Body of pancreas (tissue), 4 donors: ENCODE results near the gene PLOD2. TPM values are rescaled to one million over a fixed set of nuclear protein-coding genes. Genes with fewer than 3 reads are reported as not detected.

Source experiments
- ATAC-seq: fragments of 150-250 bp; one replicate; pipeline ENCODE4 v1.9.1; 2016
- DNase-seq, 4 donors: peaks; one replicate each; pipeline ENCODE4 v3.0.0-alpha.2; 2019
- H3K27ac ChIP-seq, 4 donors: fragments of 200-600 bp; sonication (generic); 1 replicate in 3 of 4; 2 replicates in 1 of 4; pipeline versions ENCODE4 v1.5.1 to v1.6.1; 2016 to 2019; ENCODE audit warnings: mild to moderate bottlenecking in 1 of 4, mixed read lengths in 1 of 4, moderate library complexity in 1 of 4
- H3K27me3 ChIP-seq, 2 donors: fragments of 200-600 bp; sonication (generic); one replicate each; pipeline ENCODE4 v1.6.0; 2016; ENCODE audit warnings: mild to moderate bottlenecking in 1 of 2
- H3K36me3 ChIP-seq, 2 donors: fragments of 200-600 bp; sonication (generic); replicated peaks in 1 of 2; 2 replicates each; pipeline ENCODE4 v1.5.1; 2016; ENCODE audit warnings: low read depth in 2 of 2; ENCODE audit not compliant: insufficient read depth in 1 of 2
- H3K4me1 ChIP-seq: fragments of 200-600 bp; sonication (generic); one replicate; pipeline ENCODE4 v1.6.0; 2016
- H3K4me3 ChIP-seq, 2 donors: fragments of 200-600 bp; sonication (generic); 1 replicate in 1 of 2; 2 replicates in 1 of 2; pipeline ENCODE4 v1.5.1; 2016 to 2019
- H3K9me3 ChIP-seq, 3 donors: fragments of 200-600 bp; sonication (generic); 1 replicate in 2 of 3; 2 replicates in 1 of 3; pipeline ENCODE4 v1.5.1; 2016
- POLR2A ChIP-seq, 3 donors: fragments of 450-650 bp; IDR thresholded peaks; one replicate each; pipeline ENCODE4 v1.6.1; 2016; ENCODE audit warnings: antibody characterized with exemption in 3 of 3, mild to moderate bottlenecking in 2 of 3
- WGBS, 2 donors: methylation state at CpG; one replicate each; pipeline ENCODE4 v1.1.5; 2017; 5-methylcytosine and 5-hydroxymethylcytosine counted together
- intact Hi-C: fragments of 100-400 bp; cut with DNase I; formaldehyde crosslinking; loops from one replicate; pipeline ENCODE4 v1.15.1; 2023
- total RNA-seq, 2 donors: library from RNA; depleted of rRNA; stranded (reverse); fragments of >200 nt; gene quantifications; one replicate each; pipeline ENCODE4 v1.1.0, GENCODE V29; 2016
- TF ChIP-seq, protein P1 (sequence below), 7 experiments: fragments of 450-650 bp in 4 of 7; fragments of 200-600 bp in 3 of 7; sonication (generic) in 3 of 7; IDR thresholded peaks; one replicate each; pipeline ENCODE4 v1.5.1; 2016 to 2019; ENCODE audit warnings: antibody characterized with exemption in 7 of 7

The PLOD2 gene
- total RNA-seq, 2 donors from 2014 or later = 16.8 to 24.4 TPM

DNA sequence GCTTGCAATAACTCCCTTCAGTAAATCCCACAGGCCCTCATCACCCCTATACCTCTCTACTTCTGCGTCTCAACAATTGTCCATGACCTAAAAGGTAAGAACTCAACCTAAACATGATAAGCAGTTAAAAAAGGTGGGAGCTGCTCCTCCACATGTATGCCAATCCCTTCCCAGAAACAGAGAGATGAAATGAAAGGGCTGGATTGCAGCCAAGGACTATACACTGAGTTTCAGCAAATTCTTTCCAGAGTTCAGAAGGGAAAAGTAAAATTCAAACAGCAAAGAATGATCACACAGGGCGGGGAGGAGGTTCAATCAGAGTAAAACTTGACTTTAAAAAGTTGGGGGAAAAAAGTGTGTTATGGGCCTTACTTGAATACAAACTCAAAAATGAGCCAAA lies 27.5 kb downstream of the PLOD2 start:
- DNase-seq (no peak), ATAC-seq (no peak)
- 88 to 98% methylated on average over 2 of the region's 2 CpGs for WGBS, 2 donors
- no peaks in the 10 kb centered on the region for H3K36me3 ChIP-seq
- no peaks in the 10 kb centered on the region for H3K27me3 ChIP-seq
- H3K4me3 ChIP-seq = no peak overlapping the region
- intact Hi-C loops = no loop called here
- TF ChIP-seq, protein P1, sequence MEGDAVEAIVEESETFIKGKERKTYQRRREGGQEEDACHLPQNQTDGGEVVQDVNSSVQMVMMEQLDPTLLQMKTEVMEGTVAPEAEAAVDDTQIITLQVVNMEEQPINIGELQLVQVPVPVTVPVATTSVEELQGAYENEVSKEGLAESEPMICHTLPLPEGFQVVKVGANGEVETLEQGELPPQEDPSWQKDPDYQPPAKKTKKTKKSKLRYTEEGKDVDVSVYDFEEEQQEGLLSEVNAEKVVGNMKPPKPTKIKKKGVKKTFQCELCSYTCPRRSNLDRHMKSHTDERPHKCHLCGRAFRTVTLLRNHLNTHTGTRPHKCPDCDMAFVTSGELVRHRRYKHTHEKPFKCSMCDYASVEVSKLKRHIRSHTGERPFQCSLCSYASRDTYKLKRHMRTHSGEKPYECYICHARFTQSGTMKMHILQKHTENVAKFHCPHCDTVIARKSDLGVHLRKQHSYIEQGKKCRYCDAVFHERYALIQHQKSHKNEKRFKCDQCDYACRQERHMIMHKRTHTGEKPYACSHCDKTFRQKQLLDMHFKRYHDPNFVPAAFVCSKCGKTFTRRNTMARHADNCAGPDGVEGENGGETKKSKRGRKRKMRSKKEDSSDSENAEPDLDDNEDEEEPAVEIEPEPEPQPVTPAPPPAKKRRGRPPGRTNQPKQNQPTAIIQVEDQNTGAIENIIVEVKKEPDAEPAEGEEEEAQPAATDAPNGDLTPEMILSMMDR (IDR thresholded peaks at IDR 0.05) = no peak
- no peak for TF ChIP-seq POLR2A (IDR thresholded peaks at IDR 0.05)
- H3K4me1 ChIP-seq = peaks cover 8% of the 10 kb centered on the region
- H3K9me3 ChIP-seq = no peaks in the 10 kb centered on the region
- H3K27ac ChIP-seq = no peak overlapping the region

DNA sequence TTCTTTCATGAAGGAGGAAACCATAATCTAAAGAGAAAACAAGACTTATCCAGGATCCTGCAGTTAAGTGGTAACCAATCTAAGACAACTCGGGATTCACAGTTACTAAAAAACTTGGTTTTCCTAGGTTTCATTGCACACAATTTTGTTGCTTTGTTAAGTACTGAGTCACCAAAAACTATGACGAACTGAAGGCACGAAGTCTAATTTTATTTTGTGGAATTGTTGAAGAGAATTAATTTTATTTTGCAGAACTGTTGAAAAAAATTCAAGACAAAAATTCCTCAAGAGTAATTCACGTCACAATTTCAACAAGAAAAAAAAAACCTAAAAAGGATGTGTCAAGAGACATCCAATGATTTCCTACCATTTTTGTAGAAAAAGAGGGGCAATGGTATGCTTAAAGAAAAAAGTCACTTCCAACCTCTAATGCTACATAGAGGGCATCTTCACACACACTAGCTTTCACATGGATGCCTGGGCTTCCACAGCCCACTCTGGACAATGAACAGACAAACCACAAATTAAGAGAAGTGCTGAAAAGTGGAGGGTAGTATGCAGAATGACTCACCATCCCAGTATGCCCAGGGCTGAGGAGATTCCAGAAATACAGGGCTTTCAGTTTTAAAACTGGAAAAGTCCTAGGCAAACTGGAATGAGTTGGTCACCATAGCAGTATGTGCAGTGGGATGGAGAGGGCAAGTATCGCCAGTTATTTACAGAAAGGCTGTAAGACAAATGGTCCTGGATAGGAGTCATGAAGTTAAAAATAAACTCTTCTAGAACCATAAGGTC lies 29.2 kb downstream of the PLOD2 start:
- Histone ChIP-seq H3K9me3 (no peaks in the 10 kb centered on the region), H3K4me1 (peaks cover 8% of the 10 kb centered on the region), H3K27ac (no peak overlapping the region), H3K27me3 (no peaks in the 10 kb centered on the region), H3K4me3 (no peak overlapping the region), H3K36me3 (no peaks in the 10 kb centered on the region)
- DNase-seq = no peak
- WGBS, 2 donors = 83 to 90% methylated on average over 5 of the region's 5 CpGs
- intact Hi-C loops = no loop called here
- no peak for TF ChIP-seq POLR2A (IDR thresholded peaks at IDR 0.05)
- TF ChIP-seq, protein P1 (IDR thresholded peaks at IDR 0.05) = no peak
- ATAC-seq = peak; percentile 21

DNA sequence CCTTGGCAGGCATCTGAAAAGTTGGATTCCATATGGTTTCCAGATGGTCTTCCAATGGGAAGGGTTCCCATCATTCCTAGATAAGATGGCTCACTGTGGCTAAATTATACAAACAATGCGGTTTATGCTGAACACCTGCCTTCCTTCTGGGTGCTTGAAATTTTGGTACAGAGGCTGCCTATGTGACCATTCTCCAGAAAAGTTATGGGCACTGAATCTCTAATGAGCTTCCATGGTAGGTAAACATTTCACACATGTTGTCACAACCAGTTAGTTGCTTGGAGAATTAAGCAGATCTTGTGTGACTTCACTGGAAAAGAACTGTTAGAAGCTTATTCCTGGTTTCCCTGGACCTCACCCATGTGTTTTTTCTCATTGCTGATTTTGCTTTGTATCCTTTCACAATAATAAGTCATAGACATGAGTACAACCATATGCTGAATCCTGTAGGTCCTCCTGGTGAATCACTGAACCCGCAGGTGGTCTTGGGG lies 30.1 kb downstream of the PLOD2 start:
- WGBS, 2 donors = 84 to 87% methylated on average over 2 of the region's 2 CpGs
- H3K27ac ChIP-seq = no peak overlapping the region
- no peaks in the 10 kb centered on the region for H3K9me3 ChIP-seq
- H3K4me1 ChIP-seq = peaks cover 8% of the 10 kb centered on the region
- no peak for TF ChIP-seq POLR2A (IDR thresholded peaks at IDR 0.05)
- TF ChIP-seq, protein P1 (IDR thresholded peaks at IDR 0.05) = no peak
- no peaks in the 10 kb centered on the region for H3K27me3 ChIP-seq
- no peaks in the 10 kb centered on the region for H3K36me3 ChIP-seq
- no peak for ATAC-seq
- DNase-seq = no peak
- intact Hi-C loops = no loop called here
- H3K4me3 ChIP-seq = no peak overlapping the region

DNA sequence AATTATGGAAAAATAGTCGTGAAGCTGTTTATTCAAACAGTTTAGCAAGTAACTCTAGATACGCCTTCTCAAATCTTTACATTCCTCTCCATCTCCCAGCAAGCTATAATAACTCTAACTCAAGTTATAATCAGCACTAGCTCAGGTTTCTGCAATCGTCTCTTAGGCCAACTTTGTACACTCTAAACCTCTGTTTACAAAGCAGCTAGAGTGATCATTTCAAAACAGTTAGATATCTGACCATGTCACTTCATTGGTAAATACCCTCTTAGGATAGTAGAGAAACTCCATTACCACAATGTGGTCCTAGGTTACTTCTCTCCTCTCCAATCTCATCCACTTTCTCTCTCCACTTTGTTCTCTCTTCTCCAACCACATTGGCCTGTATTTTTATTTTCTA lies 31.2 kb downstream of the PLOD2 start:
- peaks cover 8% of the 10 kb centered on the region for H3K4me1 ChIP-seq

More for the DNA sequence above, 31.2 kb downstream of the PLOD2 start:
- WGBS, 2 donors = 60 to 63% methylated on average over 3 of the region's 3 CpGs
- ATAC-seq (no peak), DNase-seq (no peak)
- Histone ChIP-seq H3K27me3 (no peaks in the 10 kb centered on the region), H3K9me3 (no peaks in the 10 kb centered on the region), H3K27ac (no peak overlapping the region), H3K36me3 (no peaks in the 10 kb centered on the region), H3K4me3 (no peak overlapping the region)
- no peak for TF ChIP-seq POLR2A (IDR thresholded peaks at IDR 0.05)
- TF ChIP-seq, protein P1 (IDR thresholded peaks at IDR 0.05) = no peak
- intact Hi-C loops = no loop called here
